Stimulated activated CD4-positive, alpha-beta T cell treated with anti-CD3 and anti-CD28 coated beads, Interleukin-15, amount 100 ng/mL, for 1 hour (primary cell): ENCODE results near the gene WDR93.
"Not testable (repeated sequence)": the region's sequence is repeated elsewhere in the genome, so short reads cannot be mapped to it uniquely, and the experiment has no call there.

ENCODE experiments used
- DNase-seq, 2 donors: peaks; one replicate each; pipeline ENCODE4 v3.0.0-alpha.2; 2020; ENCODE audit warnings: low read depth in 1 of 2, low spot score in 1 of 2

WDR93 gene

DNA sequence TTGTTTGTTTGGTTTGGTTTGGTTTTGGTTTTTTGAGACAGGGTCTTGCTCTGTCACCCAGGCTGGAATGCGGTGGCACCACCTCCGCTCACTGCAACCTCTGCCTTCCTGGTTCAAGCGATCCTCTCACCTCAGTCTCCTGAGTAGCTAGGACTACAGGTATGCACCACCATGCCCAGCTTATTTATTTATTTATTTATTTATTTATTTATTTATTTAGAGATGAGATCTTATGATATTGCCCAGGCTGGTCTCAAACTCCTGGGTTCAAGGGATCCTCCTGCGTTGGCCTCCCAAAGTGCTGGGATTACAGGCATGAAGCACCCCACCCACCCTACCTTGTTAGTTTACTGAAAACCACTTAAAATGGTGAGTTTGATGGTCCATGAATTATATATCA, 98.0 kb downstream of the WDR93 start:
- not testable (repeated sequence) for DNase-seq

- no peak for DNase-seq
Measured at GRCh38 chr15:89790206-89790605, 99.6 kb downstream of the WDR93 start.

DNA sequence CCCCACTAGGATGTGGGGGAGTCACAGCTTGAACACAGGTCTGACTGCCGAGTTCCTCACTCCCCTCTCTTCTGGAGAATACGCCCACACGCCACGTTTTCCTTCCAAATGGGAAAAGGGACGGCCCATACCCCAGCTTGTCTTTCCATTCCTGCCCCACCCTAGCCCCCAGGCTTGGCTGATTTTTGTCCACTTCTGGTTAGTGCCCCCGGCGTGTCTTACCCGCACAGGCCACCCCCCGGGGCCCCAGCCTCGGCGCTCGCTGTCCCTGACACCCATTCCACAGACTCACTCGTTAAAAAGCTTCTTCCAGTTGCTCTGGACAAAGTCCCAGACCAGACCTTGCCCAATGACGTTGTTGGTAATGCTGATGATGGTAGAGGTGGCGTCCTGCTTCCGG, 100.0 kb downstream of the WDR93 start:
- DNase-seq = no peak

DNA sequence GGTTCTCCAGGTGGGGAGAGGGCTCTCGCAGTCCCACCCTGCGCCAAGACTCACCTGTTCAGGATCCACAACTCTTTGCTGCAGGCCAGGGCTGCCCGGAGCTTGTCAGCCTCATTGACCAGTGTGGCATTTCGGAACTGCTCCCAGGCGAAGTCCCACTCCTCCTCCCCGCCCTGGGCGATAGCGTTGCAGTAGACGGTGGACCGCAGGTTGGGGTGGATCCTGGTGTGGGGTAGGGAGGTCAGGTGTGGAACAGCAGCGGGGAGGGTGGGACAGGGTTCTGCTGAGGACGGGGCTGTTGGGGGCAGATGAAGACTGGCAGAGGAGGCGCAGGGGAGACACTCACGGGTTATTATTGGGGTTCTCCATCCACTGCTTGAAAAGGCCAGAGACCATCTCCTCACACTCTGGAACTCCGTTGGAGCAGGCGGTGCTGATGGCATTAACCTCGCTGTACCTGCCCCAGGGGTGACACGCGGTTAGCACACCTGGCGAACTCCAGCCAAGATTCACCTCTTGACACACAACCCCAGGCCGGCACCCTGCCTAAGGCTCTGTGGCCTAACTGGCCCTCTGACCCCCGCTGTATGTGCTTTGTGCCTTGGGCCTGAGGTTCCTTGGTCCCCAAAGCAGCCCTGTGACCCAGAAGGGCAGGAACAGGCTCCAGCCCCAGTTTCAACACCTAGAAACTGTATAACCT, 101.6 kb downstream of the WDR93 start:
- no peak for DNase-seq
